H1 (cell line): ENCODE results near the gene TRO. TPM values are rescaled to one million over a fixed set of nuclear protein-coding genes. Genes with fewer than 3 reads are reported as not detected.

Source experiments
- ASH2L ChIP-seq: fragments of 200-600, 300-600 bp; sonication (generic); IDR thresholded peaks from one replicate; pipeline ENCODE4 v1.7.1; 2017; ENCODE audit warnings: low read length
- CHD2 ChIP-seq: IDR thresholded peaks from 2 replicates; pipeline ENCODE4 v1.6.1; 2012; ENCODE audit warnings: low read length, improper control_type of control experiment
- EP300 ChIP-seq, 2 experiments: IDR thresholded peaks; 1 replicate in 1 of 2; 2 replicates in 1 of 2; pipeline ENCODE4 v1.6.1; 2011 to 2012; ENCODE audit warnings: low read depth in 2 of 2, low read length in 2 of 2, mild to moderate bottlenecking in 2 of 2, borderline replicate concordance in 1 of 2, inconsistent platforms in 1 of 2, moderate library complexity in 1 of 2
- NRF1 ChIP-seq: IDR thresholded peaks from 2 replicates; pipeline ENCODE4 v1.6.1; 2011; ENCODE audit warnings: mild to moderate bottlenecking, low read depth, low read length, improper control_type of control experiment
- PHF8 ChIP-seq: fragments of 200-600 bp; sonication (generic); conservative IDR thresholded peaks from 2 replicates; pipeline ENCODE4 v1.7.1; 2012; ENCODE audit warnings: low read depth, mild to moderate bottlenecking, inconsistent platforms, low read length, moderate library complexity
- SIRT6 ChIP-seq: IDR thresholded peaks from one replicate; pipeline ENCODE4 v1.7.1; 2012; ENCODE audit warnings: low read length, inconsistent platforms
- SP1 ChIP-seq: IDR thresholded peaks from 2 replicates; pipeline ENCODE4 v1.6.1; 2011; ENCODE audit warnings: low read depth, low read length
- TBP ChIP-seq: IDR thresholded peaks from 2 replicates; pipeline ENCODE4 v1.6.1; 2011; ENCODE audit warnings: low read depth, low read length, improper control_type of control experiment
- polyA plus RNA-seq, 7 experiments: library from polyadenylated mRNA; depleted of rRNA in 3 of 7; stranded (reverse) in 5 of 7; unstranded in 2 of 7; fragments of >200 nt in 5 of 7; fragments of 200-250 nt in 2 of 7; gene quantifications; 1 replicate in 5 of 7; 2 replicates in 1 of 7; 4 replicates in 1 of 7; pipeline versions ENCODE4 v1.2.1 to v1.2.3, GENCODE V29; 2011 to 2013; ENCODE audit warnings: missing spikeins in 2 of 7, mixed read lengths in 2 of 7
- total RNA-seq: library from RNA; stranded (reverse); fragmentation: NEBNext Ultra II Directional; extraction: Animal tissue kit (Norgen Biotek cat#: 25700); gene quantifications from 2 replicates; pipeline ENCODE4 v1.2.1, GENCODE V29; 2021

TRO gene
- total and polyA plus RNA-seq, 2 of the 8 experiments (the other 6 are each of a cell fraction or from before 2014, with no cell fraction given), result 49.5 to 57.6 TPM

DNA sequence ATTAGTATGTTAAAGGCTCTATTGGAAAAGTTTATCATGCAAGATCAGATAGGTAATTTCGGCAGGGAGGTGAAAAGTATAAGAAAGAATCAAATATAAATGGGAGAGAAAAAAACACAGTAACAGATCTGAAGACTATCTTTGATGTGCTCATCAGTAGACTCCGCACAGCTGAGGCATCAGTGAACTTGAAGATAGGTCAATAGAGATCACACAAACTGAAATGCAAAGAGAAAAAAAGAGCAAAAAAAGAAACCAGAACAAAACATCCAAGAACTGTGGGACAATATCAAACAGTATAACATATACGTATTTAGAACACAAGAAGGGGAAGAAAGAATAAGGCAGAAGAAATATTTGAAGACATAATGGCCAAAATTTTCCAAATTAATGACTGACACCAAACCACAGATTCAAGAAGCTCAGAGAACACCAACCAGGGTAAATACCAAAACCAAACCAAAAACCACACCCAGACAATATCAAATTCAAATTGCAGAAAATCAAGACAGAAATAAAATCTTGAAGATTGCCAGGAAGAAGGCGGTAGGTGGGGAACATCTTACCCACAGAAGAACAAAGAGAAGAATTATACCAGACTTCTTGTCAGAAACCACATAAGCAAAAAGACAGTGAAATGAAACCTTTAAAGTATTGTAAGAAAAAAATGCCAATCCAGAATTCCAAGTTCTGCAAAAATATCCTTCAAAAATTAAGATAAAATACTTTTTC, 44.3 kb downstream of the TRO start (continued):
- TF ChIP-seq TBP (no peak), ASH2L (no peak), PHF8 (no peak), NRF1 (no peak), SP1 (no peak), SIRT6 (no peak), EP300 (IDR thresholded peaks at IDR 0.05; ENCODE audit: borderline replicate concordance in 1 of 2, low read depth in 2 of 2, low read length in 2 of 2) (no peak), CHD2 (no peak)
